Spinal cord (tissue), 10 donors: ENCODE data around the gene ANKS1B. TPM values are rescaled to one million over a fixed set of nuclear protein-coding genes. Genes with fewer than 3 reads are reported as not detected.

ENCODE experiments used
- DNase-seq, 6 donors: peaks; one replicate each; pipeline versions ENCODE4 v3.0.0 to v3.0.0-alpha.2; 2013 to 2015; ENCODE audit warnings: low spot score in 6 of 6, low read depth in 4 of 6
- H3K27ac ChIP-seq: one replicate; pipeline ENCODE4 v1.5.1; 2013; ENCODE audit warnings: low read depth, low read length, control low read depth
- H3K27me3 ChIP-seq: one replicate; pipeline ENCODE4 v1.6.1; 2013; ENCODE audit warnings: low read length; ENCODE audit not compliant: control insufficient read depth, insufficient read depth
- H3K36me3 ChIP-seq: one replicate; pipeline ENCODE4 v1.6.1; 2013; ENCODE audit warnings: low read length; ENCODE audit not compliant: control insufficient read depth, insufficient read depth
- H3K4me1 ChIP-seq: one replicate; pipeline ENCODE4 v1.6.1; 2013; ENCODE audit warnings: low read length; ENCODE audit not compliant: control insufficient read depth, insufficient read depth
- H3K4me3 ChIP-seq: one replicate; pipeline ENCODE4 v1.5.1; 2013; ENCODE audit warnings: low read depth, low read length, control low read depth
- H3K9me3 ChIP-seq: one replicate; pipeline ENCODE4 v1.6.1; 2013; ENCODE audit warnings: low read length; ENCODE audit not compliant: control insufficient read depth, insufficient read depth
- WGBS: methylation state at CpG from one replicate; pipeline ENCODE4 v1.1.5; 2013; ENCODE audit warnings: missing lambda C conversion rate; ENCODE audit not compliant: insufficient coverage; 5-methylcytosine and 5-hydroxymethylcytosine counted together
- polyA plus RNA-seq, 2 donors: library from polyadenylated mRNA; unstranded; fragments of 120-200 nt; gene quantifications; one replicate each; pipeline ENCODE4 v1.2.1, GENCODE V29; 2013; ENCODE audit not compliant: insufficient read length in 2 of 2
- total RNA-seq, 2 donors: library from RNA; depleted of rRNA in 1 of 2; stranded (reverse); fragments of 120-200 nt in 1 of 2; fragments of >200 nt in 1 of 2; gene quantifications; one replicate each; pipeline versions ENCODE4 v1.2.3 to v1.2.4, GENCODE V29; 2013 to 2014
- donor health status: healthy.

Gene ANKS1B
- total and polyA plus RNA-seq, 4 donors = 89.5 to 131 (median 108) TPM

- WGBS = 50% methylated on average over 1 of the region's 1 CpG
- Histone ChIP-seq H3K4me1 (no peaks in the 10 kb centered on the region), H3K27ac (no peak overlapping the region), H3K36me3 (no peaks in the 10 kb centered on the region), H3K9me3 (no peaks in the 10 kb centered on the region), H3K27me3 (no peaks in the 10 kb centered on the region), H3K4me3 (no peak overlapping the region)
- DNase-seq = peak in 1 of 6 donors; percentile 43
These were observed 280.7 kb downstream of the ANKS1B start for GRCh38 chr12:99704036-99704435.

- Histone ChIP-seq H3K4me1 (no peaks in the 10 kb centered on the region), H3K36me3 (no peaks in the 10 kb centered on the region), H3K27ac (no peak overlapping the region), H3K9me3 (no peaks in the 10 kb centered on the region), H3K27me3 (no peaks in the 10 kb centered on the region), H3K4me3 (no peak overlapping the region)
- DNase-seq = no peak
These were observed 284.7 kb downstream of the ANKS1B start for GRCh38 chr12:99700032-99700431.

DNA sequence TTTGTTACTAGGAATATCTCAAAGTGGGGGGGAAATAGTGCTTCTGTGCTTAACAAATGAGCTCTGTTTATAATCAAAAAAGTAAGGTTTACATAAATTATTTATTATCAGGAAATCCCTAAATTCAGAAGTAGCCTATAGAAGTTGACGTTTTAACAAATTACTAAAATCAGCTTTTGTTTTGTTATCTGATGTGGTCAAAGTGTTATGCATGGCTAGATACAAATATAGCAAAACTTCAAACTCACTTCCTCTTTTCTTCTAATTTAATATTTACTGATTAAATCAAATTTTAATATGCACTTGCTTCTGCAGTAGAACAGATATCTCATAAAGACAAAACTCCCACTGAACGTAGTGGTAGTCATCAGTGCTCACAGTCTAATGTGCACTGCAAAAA is 289.7 kb downstream of the ANKS1B start:
- no peaks in the 10 kb centered on the region for H3K4me1 ChIP-seq
- no peak overlapping the region for H3K27ac ChIP-seq
- DNase-seq = no peak
- no CpG with 5 or more reads among the region's 2 CpGs for WGBS
- H3K27me3 ChIP-seq = no peaks in the 10 kb centered on the region
- H3K9me3 ChIP-seq = no peaks in the 10 kb centered on the region
- no peaks in the 10 kb centered on the region for H3K36me3 ChIP-seq
- no peak overlapping the region for H3K4me3 ChIP-seq

DNA sequence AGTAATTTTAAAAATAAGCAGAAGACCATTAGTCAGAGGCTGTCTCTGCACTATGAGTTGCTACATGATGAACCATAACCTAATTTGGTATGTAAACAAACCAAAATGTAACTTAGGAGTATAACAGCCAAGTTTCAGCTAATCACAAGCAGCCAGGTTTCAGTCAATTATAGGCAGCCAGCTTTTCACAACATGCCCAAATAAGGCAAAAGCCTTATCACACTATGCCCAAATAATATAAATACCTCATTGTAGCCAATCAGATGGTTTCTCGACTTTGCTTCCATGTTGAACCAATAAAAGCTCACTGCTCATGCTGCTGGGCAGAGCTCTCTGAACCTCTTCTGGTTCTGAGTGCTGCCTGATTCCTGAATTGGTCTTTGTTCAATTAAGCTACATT is 298.6 kb downstream of the ANKS1B start:
- no peak overlapping the region for H3K4me3 ChIP-seq
- H3K27ac ChIP-seq = no peak overlapping the region
- no peaks in the 10 kb centered on the region for H3K4me1 ChIP-seq
- no peaks in the 10 kb centered on the region for H3K36me3 ChIP-seq
- WGBS = no CpG with 5 or more reads among the region's 1 CpG
- no peaks in the 10 kb centered on the region for H3K27me3 ChIP-seq
- no peak for DNase-seq
- H3K9me3 ChIP-seq = no peaks in the 10 kb centered on the region

DNA sequence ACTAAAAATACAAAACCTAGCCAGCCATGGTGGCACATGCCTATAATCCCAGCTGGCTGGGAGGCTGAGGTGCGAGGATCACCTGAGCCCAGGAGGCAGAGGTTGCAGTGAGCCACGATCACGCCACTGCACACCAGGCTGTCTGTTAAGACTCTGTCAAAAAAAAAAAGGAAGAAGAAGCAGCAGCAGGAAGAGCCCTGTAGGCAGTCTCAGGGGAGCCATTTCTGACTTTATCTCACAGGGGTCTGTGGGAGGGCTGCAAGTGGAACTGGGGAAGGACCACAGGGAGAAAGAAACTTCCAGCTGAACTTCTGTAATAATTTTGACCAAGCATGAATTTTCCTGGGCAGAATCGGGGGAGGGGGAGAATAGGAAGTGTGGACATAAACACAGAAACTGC is 304.5 kb downstream of the ANKS1B start:
- Histone ChIP-seq H3K27me3 (no peaks in the 10 kb centered on the region), H3K27ac (no peak overlapping the region), H3K4me1 (no peaks in the 10 kb centered on the region), H3K9me3 (no peaks in the 10 kb centered on the region), H3K36me3 (no peaks in the 10 kb centered on the region), H3K4me3 (no peak overlapping the region)
- WGBS = 83% methylated on average over 4 of the region's 4 CpGs
- no peak for DNase-seq

DNA sequence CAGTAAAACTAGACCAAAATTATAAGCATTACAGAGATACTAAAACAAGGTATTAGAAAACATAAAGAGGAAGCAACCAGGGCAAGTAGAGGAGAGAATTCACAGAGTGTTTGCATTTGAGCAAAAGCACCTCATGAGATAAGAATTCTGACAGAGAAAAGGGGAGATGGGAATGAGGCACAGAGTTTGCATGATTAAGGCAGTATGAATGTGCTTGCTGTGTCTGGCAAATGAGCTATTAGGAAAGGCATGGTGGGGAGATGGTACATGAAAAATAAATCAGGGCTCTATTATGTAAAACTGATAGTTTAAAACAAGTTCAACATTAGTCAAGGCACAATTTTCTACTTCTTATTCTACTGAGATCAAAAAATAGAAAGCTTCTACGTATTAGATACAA is 314.1 kb downstream of the ANKS1B start:
- Histone ChIP-seq H3K9me3 (peaks cover 7% of the 10 kb centered on the region), H3K4me3 (no peak overlapping the region), H3K27ac (no peak overlapping the region), H3K27me3 (no peaks in the 10 kb centered on the region), H3K36me3 (no peaks in the 10 kb centered on the region), H3K4me1 (no peaks in the 10 kb centered on the region)
- no peak for DNase-seq
- WGBS = no CpG with 5 or more reads among the region's 1 CpG

GRCh38 chr12:99658671-99659349 is 325.9 kb downstream of the ANKS1B start:
- Histone ChIP-seq H3K9me3 (no peaks in the 10 kb centered on the region), H3K27me3 (no peaks in the 10 kb centered on the region), H3K4me3 (no peak overlapping the region), H3K4me1 (no peaks in the 10 kb centered on the region), H3K27ac (no peak overlapping the region), H3K36me3 (no peaks in the 10 kb centered on the region)
- no CpG with 5 or more reads among the region's 1 CpG for WGBS
- DNase-seq = peak; percentile 8 to 83 (median 14)

GRCh38 chr12:99649551-99649950 is 335.2 kb downstream of the ANKS1B start:
- Histone ChIP-seq H3K27ac (no peak overlapping the region), H3K27me3 (no peaks in the 10 kb centered on the region), H3K36me3 (peaks cover 6% of the 10 kb centered on the region), H3K9me3 (no peaks in the 10 kb centered on the region), H3K4me1 (no peaks in the 10 kb centered on the region), H3K4me3 (no peak overlapping the region)
- no peak for DNase-seq
- WGBS = no CpG with 5 or more reads among the region's 1 CpG

DNA sequence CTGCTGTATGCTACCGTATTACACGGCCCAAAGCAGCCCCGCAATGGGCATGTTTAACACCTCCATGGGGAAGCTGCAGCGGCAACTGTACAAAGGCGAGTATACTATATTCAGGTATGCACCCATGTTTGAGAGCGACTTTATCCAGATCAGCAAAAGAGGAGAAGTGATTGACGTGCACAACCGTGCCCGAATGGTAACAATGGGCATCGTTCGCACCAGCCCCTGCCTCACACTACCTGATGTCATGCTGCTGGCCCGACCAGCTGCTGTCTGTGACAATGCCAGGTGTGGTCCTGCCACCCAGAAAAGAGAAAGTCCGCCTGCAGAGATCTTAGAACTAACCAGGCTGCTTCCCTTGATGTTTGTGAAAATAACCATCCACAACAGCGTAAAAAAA is 336.6 kb downstream of the ANKS1B start:
- no peak overlapping the region for H3K27ac ChIP-seq
- H3K4me3 ChIP-seq = no peak overlapping the region
- no peaks in the 10 kb centered on the region for H3K9me3 ChIP-seq
- no peaks in the 10 kb centered on the region for H3K27me3 ChIP-seq
- peaks cover 6% of the 10 kb centered on the region for H3K36me3 ChIP-seq
- H3K4me1 ChIP-seq = no peaks in the 10 kb centered on the region
- WGBS = 96% methylated on average over 10 of the region's 14 CpGs
- DNase-seq = no peak

DNA sequence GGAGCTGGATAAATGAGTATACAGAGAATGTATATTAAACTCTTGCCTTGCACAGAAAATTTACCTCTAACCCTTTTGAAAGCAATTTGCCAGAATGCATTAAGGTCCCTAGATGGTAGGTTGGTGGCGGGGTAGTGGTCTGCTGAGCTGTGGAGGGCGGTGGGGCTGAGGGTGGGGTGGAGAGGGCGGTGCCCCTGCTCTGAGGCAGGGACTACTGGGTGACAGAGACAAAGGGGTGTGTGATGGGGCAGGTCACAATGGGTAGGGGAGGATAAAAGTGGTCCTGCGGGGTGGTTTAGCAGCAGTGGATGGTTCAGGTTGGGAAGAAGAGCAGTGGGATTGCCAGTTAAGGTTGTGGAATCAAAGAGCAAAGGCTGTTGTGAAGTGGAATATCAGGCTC is 337.3 kb downstream of the ANKS1B start, which contains the start of gene GARIN6:
GARIN6 (plus strand) TSS at position 301 of the 400 bp plus-strand sequence. CDS start 422 bp downstream, outside the sequence.
- no peak within 1 kb of the TSS for H3K27ac ChIP-seq
- H3K4me3 ChIP-seq = no peak within 1 kb of the TSS
- no peaks in the 10 kb centered on the region for H3K27me3 ChIP-seq
- DNase-seq = no peak
- peaks cover 6% of the 10 kb centered on the region for H3K36me3 ChIP-seq
- H3K9me3 ChIP-seq = no peaks in the 10 kb centered on the region
- no peaks in the 10 kb centered on the region for H3K4me1 ChIP-seq
- WGBS = 98% methylated on average over 4 of the region's 4 CpGs
